ENCODE measurements around the gene SOCS2. TPM values are rescaled to one million over a fixed set of nuclear protein-coding genes. Genes with fewer than 3 reads are reported as not detected.

Gene SOCS2
- total and polyA plus RNA-seq, 2 donors from 2014 or later: 25.7 to 32.2 TPM

DNA sequence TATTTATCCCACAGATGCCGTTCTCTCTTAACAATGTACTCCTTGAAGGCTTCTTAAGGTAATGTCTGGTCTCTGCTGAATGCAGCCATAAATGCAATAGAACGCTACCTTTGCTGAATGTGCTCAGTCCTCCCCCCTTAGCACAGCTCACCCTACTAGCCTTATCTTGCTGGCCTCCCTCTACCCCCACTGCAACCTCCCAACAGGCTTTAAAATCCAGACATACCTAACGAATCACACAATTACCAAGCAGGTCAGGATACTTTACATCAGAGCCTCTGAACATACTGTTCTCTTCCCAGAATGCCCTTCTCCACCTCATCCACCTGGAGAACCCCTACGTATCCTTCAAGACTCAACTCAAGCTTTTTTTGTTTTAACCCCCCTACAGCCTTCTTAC, 53.7 kb downstream of the SOCS2 start:
- no peaks in the 10 kb centered on the region for H3K9me3 ChIP-seq (ENCODE audit: control insufficient read depth in 2 of 3, insufficient read depth in 1 of 3, low read length in 3 of 3)
- no peaks in the 10 kb centered on the region for H3K27me3 ChIP-seq (ENCODE audit: control insufficient read depth, insufficient read depth, low read length)
- intact Hi-C loops (cut with DNase I): no loop called here
- TF ChIP-seq CTCF (IDR thresholded peaks at IDR 0.05; ENCODE audit: borderline replicate concordance, extremely low read depth, insufficient read depth): no peak
- no peaks in the 10 kb centered on the region for H3K36me3 ChIP-seq (ENCODE audit: control insufficient read depth in 2 of 3, insufficient read depth in 3 of 3, low read length in 3 of 3)
- H3K4me3 ChIP-seq (ENCODE audit: low read length in 3 of 3): no peak overlapping the region
- H3K4me1 ChIP-seq (ENCODE audit: control insufficient read depth in 2 of 3, insufficient read depth in 2 of 3, low read depth in 1 of 3, low read length in 3 of 3): no peaks in the 10 kb centered on the region
- H3K27ac ChIP-seq (ENCODE audit: low read depth in 2 of 2, low read length in 2 of 2): no peak overlapping the region
- H3K9ac ChIP-seq (ENCODE audit: low read length in 3 of 3): no peak overlapping the region
- FAIRE-seq: no peak
- DNase-seq: no peak

Other genes with a start within 250 kb of the SOCS2 start
- 127 TPM for gene NUDT4, start 194.8 kb upstream of the SOCS2 start, total RNA-seq
- 104 TPM for gene NUDT4, start 194.8 kb upstream of the SOCS2 start, polyA plus RNA-seq (ENCODE audit: insufficient read depth, low read depth, low replicate concordance)
- gene UBE2N, start 130.7 kb upstream of the SOCS2 start, total RNA-seq: 84.7 TPM
- 97.3 TPM for gene UBE2N, start 130.7 kb upstream of the SOCS2 start, polyA plus RNA-seq (ENCODE audit: insufficient read depth, low read depth, low replicate concordance)
- 66.7 TPM for gene MRPL42, start 105.2 kb upstream of the SOCS2 start, total RNA-seq
- gene MRPL42, start 105.2 kb upstream of the SOCS2 start, polyA plus RNA-seq (ENCODE audit: insufficient read depth, low read depth, low replicate concordance): 57.6 TPM
- gene CRADD, start 104.7 kb downstream of the SOCS2 start, total RNA-seq: 19.1 TPM
- 28.8 TPM for gene CRADD, start 104.7 kb downstream of the SOCS2 start, polyA plus RNA-seq (ENCODE audit: insufficient read depth, low read depth, low replicate concordance)

All from kidney (tissue), 14 donors.